Skeletal muscle tissue (tissue), 4 donors: ENCODE results near the gene ZNF580. TPM values are rescaled to one million over a fixed set of nuclear protein-coding genes. Genes with fewer than 3 reads are reported as not detected.

ENCODE experiments used
- H3K27ac ChIP-seq: one replicate; pipeline ENCODE4 v1.7.0; 2013; ENCODE audit warnings: mild to moderate bottlenecking, low read depth, low read length, inconsistent platforms
- H3K27me3 ChIP-seq, 3 donors: one replicate each; pipeline ENCODE4 v1.7.0; 2013; ENCODE audit warnings: low read length in 3 of 3; ENCODE audit not compliant: control insufficient read depth in 3 of 3, insufficient read depth in 3 of 3
- H3K36me3 ChIP-seq, 3 donors: one replicate each; pipeline ENCODE4 v1.7.0; 2013; ENCODE audit warnings: low read length in 3 of 3; ENCODE audit not compliant: control insufficient read depth in 3 of 3, insufficient read depth in 3 of 3
- H3K4me1 ChIP-seq, 3 donors: one replicate each; pipeline ENCODE4 v1.7.0; 2013; ENCODE audit warnings: low read length in 3 of 3, mild to moderate bottlenecking in 3 of 3; ENCODE audit not compliant: control insufficient read depth in 3 of 3, insufficient read depth in 3 of 3
- H3K4me3 ChIP-seq, 3 donors: one replicate each; pipeline ENCODE4 v1.7.0; 2013; ENCODE audit warnings: low read length in 3 of 3
- H3K9ac ChIP-seq, 3 donors: one replicate each; pipeline ENCODE4 v1.7.0; 2013; ENCODE audit warnings: low read length in 3 of 3, mild to moderate bottlenecking in 3 of 3, moderate library complexity in 2 of 3, low read depth in 1 of 3
- H3K9me3 ChIP-seq, 3 donors: one replicate each; pipeline ENCODE4 v1.7.0; 2013; ENCODE audit warnings: low read length in 3 of 3; ENCODE audit not compliant: control insufficient read depth in 3 of 3
- total RNA-seq: library from RNA; depleted of rRNA; stranded (reverse); fragments of >200 nt; gene quantifications from one replicate; pipeline ENCODE4 v1.2.3, GENCODE V29; 2014
- donor health status: Osteomylitis.

The ZNF580 gene
- total RNA-seq, 1 donor from 2014 or later = 2.1 TPM

DNA sequence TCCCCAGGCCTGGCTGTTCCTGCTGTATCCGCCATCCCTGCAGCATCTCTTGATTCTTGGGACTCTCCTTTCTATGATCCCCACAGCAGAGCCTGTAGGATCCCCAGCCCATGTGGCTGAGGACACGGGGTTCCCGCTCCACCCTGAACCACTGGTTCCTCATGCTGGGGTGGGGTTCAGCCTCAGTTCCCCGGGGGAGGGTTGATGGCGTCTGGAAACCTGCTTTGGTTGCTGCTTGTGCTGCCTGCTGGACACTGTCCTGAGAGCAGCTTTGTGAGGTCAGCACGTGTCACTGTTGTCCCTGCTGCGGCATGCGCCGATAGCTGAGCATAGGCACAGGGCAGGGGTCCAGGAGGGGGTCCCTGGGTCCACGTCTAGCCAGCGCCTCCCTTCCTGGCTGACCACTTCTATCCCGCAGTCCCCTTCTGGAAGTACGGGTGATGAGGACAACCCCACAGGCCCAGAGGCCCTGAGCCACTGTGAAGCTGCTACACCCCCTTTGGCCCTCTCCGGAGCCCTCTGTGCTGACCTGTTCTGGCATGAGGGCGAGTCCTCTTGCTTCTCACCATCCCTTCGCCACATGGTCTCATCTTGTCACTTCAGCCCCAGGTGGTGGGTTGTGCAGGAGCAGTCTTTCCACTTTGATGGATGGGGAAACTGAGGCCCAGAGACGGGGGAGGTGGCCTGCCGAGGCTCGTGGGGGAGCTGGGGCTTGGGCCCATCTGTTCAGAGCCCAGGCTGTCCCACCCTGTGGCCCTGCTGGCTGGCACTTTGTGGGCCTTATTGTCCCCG lies 39.7 kb downstream of the ZNF580 start:
- Histone ChIP-seq H3K9me3 (no peaks in the 10 kb centered on the region), H3K27ac (no peak overlapping the region), H3K9ac (no peak overlapping the region), H3K36me3 (peaks cover 36 to 54% (median 38%) of the 10 kb centered on the region in 3 donors), H3K27me3 (no peaks in the 10 kb centered on the region), H3K4me3 (no peak overlapping the region), H3K4me1 (peaks cover 26 to 49% (median 36%) of the 10 kb centered on the region in 3 donors)

DNA sequence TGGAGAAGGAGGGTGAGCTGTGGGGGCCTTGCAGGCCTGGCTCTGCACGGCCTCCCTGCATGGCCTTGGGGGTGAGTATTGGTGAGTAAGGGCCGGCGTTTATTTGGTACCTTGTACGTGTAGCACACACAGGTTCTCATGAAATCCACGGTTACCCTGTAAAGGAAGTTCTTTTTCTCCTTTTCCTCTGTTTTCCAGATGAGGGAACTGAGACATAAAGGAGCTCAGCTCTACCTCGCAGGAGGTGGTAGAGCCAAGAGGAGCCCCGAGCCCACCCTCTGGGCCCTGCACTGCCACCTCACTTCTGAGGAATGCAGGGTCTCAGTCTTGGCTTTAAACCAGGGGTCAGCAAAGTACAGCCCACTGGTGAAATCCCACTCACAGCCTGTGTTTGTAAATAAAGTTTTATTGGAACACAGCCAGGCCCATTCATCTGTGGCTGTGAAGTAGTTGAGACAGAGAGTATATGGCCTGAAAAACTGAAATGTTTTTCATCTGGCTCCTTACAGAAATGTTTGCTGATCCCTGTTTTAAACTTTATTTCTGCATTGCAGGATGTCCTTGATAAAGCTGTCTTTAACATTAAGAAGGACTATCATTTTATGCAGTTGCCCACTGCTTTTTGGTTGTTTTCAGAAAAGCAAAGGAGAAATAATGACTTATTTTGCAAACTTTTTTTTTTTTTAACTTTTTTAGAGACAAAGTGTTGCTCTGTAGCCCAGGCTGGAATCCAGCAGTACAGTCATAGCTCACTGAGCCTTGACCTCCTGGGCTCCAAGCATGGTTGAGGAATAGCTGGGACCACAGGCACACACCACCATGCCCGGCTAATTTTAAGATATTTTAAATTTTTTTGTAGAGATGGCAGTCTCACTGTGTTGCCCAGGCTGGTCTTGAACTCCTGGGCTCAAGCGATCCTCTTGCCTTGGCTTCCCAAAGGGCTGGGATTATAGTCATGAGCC lies 40.6 kb downstream of the ZNF580 start:
- Histone ChIP-seq H3K27me3 (no peaks in the 10 kb centered on the region), H3K9me3 (no peaks in the 10 kb centered on the region), H3K4me3 (no peak overlapping the region), H3K27ac (no peak overlapping the region), H3K36me3 (peaks cover 42 to 62% (median 46%) of the 10 kb centered on the region in 3 donors), H3K9ac (no peak overlapping the region), H3K4me1 (peaks cover 17 to 40% (median 27%) of the 10 kb centered on the region in 3 donors)

DNA sequence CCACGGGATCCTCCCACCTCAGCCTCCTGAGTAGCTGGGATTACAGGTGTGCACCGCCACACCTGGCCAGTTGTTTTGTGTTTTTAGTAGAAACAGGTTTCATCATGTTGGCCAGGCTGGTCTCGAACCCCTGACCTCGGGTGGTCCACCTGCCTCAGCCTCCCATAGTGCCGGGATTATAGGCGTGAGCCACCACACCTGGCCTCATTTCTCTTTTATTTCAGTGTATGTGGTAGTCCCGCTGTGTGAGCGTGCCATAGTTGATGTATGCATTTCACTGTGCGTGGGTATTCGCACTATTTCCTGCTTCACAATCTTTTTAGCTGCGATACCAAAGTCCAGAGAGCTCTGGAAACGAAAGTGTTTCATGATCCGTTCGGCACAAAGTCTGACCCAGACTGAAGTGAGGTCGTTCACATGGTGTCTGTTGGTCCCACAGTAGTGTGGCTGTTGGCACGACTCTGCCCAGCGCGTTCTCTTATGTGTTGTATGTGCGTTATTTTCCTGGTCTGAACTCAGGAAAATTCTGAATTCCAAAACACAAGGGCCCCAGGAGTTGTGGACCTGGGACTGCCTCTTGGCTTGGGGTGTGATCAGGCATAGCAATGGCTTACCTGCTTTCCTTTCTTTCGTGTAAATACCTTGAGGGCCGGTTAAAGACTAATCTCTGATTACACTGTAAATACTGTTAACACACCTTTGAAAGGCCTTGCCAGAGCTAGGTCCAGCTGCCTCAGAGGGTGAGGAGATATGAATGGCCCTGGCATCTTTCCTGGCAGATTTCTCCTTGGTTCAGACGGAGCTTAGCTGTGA lies 42.9 kb downstream of the ZNF580 start:
- Histone ChIP-seq H3K27ac (no peak overlapping the region), H3K9ac (no peak overlapping the region), H3K4me3 (no peak overlapping the region), H3K4me1 (peaks cover 0 to 18% (median 6%) of the 10 kb centered on the region in 3 donors), H3K36me3 (peaks cover 37 to 59% (median 46%) of the 10 kb centered on the region in 3 donors), H3K27me3 (no peaks in the 10 kb centered on the region), H3K9me3 (no peaks in the 10 kb centered on the region)

DNA sequence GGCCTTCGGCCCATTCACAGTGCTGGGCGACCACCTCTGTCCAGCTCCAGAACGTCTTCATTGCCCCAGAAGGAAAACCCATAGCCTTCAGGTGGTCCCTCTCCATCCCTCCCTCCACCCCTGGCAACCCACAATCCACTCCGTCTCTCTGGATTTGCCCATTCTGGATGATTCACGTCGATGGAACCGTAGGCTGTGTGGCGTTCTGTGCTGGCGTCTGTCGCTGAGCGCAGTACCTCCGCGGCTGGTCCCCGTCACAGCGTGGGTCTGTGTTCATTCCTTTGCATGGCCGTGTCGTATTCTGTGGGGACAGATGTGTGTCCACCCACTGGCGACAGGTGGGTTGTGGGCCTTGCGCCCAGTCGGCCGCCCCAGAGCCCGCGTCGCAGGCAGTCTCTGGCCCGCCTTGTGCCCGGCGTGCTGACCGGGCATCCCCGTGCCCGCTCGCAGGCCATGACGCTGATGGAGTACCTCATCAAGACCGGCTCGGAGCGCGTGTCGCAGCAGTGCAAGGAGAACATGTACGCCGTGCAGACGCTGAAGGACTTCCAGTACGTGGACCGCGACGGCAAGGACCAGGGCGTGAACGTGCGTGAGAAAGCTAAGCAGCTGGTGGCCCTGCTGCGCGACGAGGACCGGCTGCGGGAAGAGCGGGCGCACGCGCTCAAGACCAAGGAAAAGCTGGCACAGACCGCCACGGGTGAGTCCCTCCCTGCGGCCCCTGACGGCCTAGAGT lies 44.3 kb downstream of the ZNF580 start:
- H3K4me3 ChIP-seq = no peak overlapping the region
- peaks cover 36 to 58% (median 47%) of the 10 kb centered on the region in 3 donors for H3K36me3 ChIP-seq
- peaks cover 0 to 3% (median 3%) of the 10 kb centered on the region in 3 donors for H3K4me1 ChIP-seq
- H3K9ac ChIP-seq = peak overlapping the region in 1 of 3 donors; percentile 8
- no peaks in the 10 kb centered on the region for H3K9me3 ChIP-seq
- H3K27me3 ChIP-seq = no peaks in the 10 kb centered on the region
- H3K27ac ChIP-seq = no peak overlapping the region

DNA sequence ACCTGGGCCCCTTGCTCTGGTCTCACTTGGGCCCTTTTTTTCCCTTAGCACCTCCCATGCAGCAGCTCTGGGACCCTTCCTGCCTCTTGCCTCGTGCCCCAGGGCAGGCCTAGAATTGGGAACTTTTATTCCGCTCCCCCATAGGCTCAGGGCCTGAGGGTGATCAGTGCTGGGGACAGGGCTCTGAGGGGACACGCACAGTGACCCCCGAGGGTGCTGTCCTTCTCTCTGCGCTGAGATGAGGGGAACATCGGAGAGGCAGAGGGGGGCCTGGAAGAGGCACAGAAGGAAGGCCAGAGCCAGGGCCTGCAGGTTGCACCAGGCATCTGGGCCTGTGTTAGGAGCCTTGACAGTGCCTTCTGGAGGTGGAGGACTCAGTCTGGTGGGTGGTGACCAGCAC lies 45.0 kb downstream of the ZNF580 start:
- no peak overlapping the region for H3K9ac ChIP-seq
- H3K4me1 ChIP-seq = no peaks in the 10 kb centered on the region
- H3K27ac ChIP-seq = no peak overlapping the region
- no peak overlapping the region for H3K4me3 ChIP-seq
- no peaks in the 10 kb centered on the region for H3K9me3 ChIP-seq
- no peaks in the 10 kb centered on the region for H3K27me3 ChIP-seq
- peaks cover 37 to 61% (median 49%) of the 10 kb centered on the region in 3 donors for H3K36me3 ChIP-seq

DNA sequence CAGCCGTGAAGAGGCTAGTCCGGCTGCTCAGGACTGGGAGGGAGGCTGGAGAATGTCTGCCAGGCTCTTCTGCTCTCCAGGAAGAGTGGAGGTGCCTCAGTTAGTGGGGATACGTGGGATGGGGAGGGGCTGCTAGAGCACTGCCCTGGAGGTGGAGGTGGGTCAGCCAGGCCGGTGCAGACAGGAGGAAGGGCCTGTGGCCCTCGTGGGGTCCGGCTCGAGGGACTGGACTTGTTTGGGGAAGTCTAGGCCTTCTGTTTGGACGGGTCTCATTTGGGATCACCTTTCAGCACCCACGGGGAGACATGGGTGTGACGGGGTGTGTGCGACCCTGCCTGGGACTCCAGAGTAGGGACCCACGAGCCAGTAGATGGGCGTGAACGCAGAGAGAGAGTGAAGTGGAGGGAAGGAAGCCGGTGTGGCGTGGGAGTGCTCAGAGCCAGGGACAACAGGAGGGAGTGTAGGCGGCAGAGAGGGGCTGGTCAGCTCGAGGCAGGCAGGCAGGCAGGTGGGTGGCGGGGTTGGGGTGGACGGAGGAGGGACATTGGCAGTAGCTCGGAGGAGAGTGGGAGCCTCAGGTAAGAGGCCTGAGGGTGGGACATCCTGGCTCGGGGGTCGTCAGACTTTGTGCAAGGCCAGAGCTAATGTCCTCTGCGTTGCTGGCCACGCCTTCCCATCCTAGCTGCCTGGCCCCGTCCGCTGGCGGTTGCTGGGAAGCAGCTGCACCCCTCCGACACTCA lies 45.7 kb downstream of the ZNF580 start:
- Histone ChIP-seq H3K27me3 (no peaks in the 10 kb centered on the region), H3K9me3 (no peaks in the 10 kb centered on the region), H3K9ac (no peak overlapping the region), H3K4me1 (no peaks in the 10 kb centered on the region), H3K4me3 (no peak overlapping the region), H3K36me3 (peaks cover 41 to 58% (median 54%) of the 10 kb centered on the region in 3 donors), H3K27ac (no peak overlapping the region)

DNA sequence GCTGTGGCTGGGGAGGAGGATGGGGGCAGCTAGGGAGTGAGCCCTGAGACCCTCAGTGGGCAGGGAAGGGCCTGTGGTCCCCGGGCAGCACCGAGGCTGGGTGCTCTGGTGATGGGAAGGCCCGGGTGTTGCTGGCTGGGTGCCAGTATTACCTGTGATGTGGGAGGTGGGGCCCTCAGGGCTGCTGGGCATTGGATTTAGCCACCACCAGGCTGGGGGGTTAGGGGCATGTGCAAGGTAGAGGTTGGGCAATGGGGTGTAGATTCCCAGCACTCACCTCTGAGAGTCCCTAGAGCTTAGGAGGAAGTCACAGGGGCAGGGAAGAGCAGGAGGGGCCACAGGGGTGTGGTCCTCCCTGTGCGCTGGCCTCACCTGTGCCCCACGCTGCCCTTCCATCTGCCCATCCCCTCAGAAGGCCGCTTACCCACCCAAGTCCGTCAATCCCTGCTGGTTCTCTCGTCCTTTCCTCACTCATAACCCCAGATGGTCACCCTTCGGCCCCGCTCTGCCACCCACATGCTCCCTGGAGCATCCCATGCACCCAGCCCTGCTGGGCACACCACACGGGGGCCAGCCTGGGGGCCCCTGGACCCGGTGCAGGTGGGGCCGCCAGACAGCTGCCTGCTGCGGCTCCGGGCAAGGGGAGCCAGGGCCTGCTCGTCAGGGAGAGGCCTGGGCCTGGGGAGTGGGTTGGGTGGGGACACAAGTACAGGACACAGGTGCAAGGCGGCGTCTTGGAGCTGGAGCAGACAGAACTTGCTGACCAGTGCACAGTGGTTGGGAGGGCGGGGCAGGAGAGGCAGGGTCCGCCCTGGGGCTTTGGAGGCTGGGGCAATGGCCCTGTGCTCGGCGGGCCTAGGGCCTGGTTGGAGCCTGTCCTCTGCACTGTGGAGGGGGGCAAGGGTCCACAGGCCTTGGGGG lies 46.7 kb downstream of the ZNF580 start:
- Histone ChIP-seq H3K4me1 (no peaks in the 10 kb centered on the region), H3K9ac (no peak overlapping the region), H3K36me3 (peaks cover 45 to 58% (median 56%) of the 10 kb centered on the region in 3 donors), H3K27ac (no peak overlapping the region), H3K27me3 (no peaks in the 10 kb centered on the region), H3K4me3 (no peak overlapping the region), H3K9me3 (no peaks in the 10 kb centered on the region)
